Activated T-cell treated with anti-CD3 and anti-CD28 coated beads, Interleukin-2, amount 50 U/mL, for 72 hours (primary cell): ENCODE data around the gene ZNF598. TPM values are rescaled to one million over a fixed set of nuclear protein-coding genes. Genes with fewer than 3 reads are reported as not detected.

Experiments
- ATAC-seq, 2 donors: fragments of 150-1000 bp; cut with Tn5 transposase; replicated peaks in 1 of 2; 2 replicates each; pipeline ENCODE4 v1.10.0; 2021; ENCODE audit warnings: moderate library complexity in 2 of 2, mild to moderate bottlenecking in 1 of 2
- DNase-seq, 2 donors: peaks; one replicate each; pipeline ENCODE4 v3.0.0; 2021 to 2022; ENCODE audit warnings: mixed read lengths in 1 of 2
- H3K27ac Mint-ChIP-seq: one replicate; pipeline ENCODE4 v1.8.0; 2022; ENCODE audit warnings: mild to moderate bottlenecking, moderate library complexity, mixed read lengths
- H3K27me3 Mint-ChIP-seq: one replicate; pipeline ENCODE4 v1.8.0; 2022; ENCODE audit warnings: low read depth, mixed read lengths
- H3K36me3 Mint-ChIP-seq, 2 donors: one replicate each; pipeline ENCODE4 v1.8.0; 2022; ENCODE audit warnings: mixed read lengths in 2 of 2, mild to moderate bottlenecking in 1 of 2; ENCODE audit not compliant: insufficient read depth in 2 of 2
- H3K4me1 Mint-ChIP-seq: one replicate; pipeline ENCODE4 v1.8.0; 2022; ENCODE audit warnings: low read depth, mixed read lengths
- H3K4me3 Mint-ChIP-seq, 2 donors: one replicate each; pipeline ENCODE4 v1.8.0; 2022; ENCODE audit warnings: mild to moderate bottlenecking in 2 of 2, mixed read lengths in 2 of 2, moderate library complexity in 2 of 2
- H3K9me3 Mint-ChIP-seq, 2 donors: one replicate each; pipeline ENCODE4 v1.8.0; 2022; ENCODE audit warnings: mixed read lengths in 2 of 2
- total RNA-seq, 2 donors: library from RNA; stranded (reverse); gene quantifications; one replicate each; pipeline ENCODE4 v1.2.3, GENCODE V29; 2022

The ZNF598 gene
- total RNA-seq, 2 donors from 2014 or later: 87.1 to 110 TPM

DNA sequence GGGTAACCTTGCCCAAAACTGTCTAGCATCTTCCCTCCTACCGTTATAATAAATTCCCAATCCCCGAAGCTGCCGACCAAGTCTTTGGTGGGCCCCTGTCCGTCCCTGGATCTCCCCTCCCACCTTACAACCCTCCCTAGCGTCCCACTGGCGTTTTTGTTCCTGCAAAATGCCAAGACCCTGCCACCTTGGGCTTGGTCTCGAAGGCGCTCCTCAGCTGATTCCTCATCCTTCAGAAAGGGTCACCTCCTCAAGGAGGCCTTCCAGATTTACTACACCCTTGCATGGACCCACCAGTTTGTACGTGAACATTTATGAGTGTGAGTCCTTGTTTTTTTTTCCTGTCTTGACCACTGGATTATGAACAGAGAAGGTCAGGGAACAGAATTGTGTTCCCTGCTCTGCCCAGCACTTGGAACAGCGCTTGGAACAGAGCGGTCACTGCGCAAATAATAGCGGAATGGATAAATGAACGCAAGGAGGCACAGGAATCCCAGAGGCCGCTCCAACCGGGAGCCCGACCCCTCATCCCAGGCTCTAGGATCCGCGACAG lies 26.6 kb downstream of the ZNF598 start:
- H3K4me1 Mint-ChIP-seq: peaks cover 32% of the 10 kb centered on the region
- ATAC-seq (no peak), DNase-seq (no peak)
- H3K27me3 Mint-ChIP-seq: peaks cover 28% of the 10 kb centered on the region
- peaks cover 0 to 4% of the 10 kb centered on the region in 2 donors for H3K36me3 Mint-ChIP-seq
- H3K9me3 Mint-ChIP-seq: no peaks in the 10 kb centered on the region
- peak overlapping the region; percentile 85 to 89 for H3K4me3 Mint-ChIP-seq
- no peak overlapping the region for H3K27ac Mint-ChIP-seq

- ATAC-seq (no peak), DNase-seq (no peak)
- Mint-ChIP-seq H3K27me3 (peaks cover 28% of the 10 kb centered on the region), H3K36me3 (peaks cover 2 to 4% of the 10 kb centered on the region in 2 donors), H3K9me3 (no peaks in the 10 kb centered on the region), H3K4me3 (no peak overlapping the region), H3K4me1 (peaks cover 32% of the 10 kb centered on the region), H3K27ac (no peak overlapping the region)
Measured at GRCh38 chr16:1982013-1982433, 27.6 kb downstream of the ZNF598 start.

- Mint-ChIP-seq H3K4me1 (peaks cover 32% of the 10 kb centered on the region), H3K9me3 (no peaks in the 10 kb centered on the region), H3K27ac (no peak within 1 kb of the TSS), H3K36me3 (peaks cover 2% of the 10 kb centered on the region in 2 donors), H3K4me3 (peak within 1 kb of the TSS in 1 of 2 donors; percentile 89), H3K27me3 (peaks cover 28% of the 10 kb centered on the region)
- DNase-seq (no peak), ATAC-seq (peak in 1 of 2 donors; percentile 11)
Measured at GRCh38 chr16:1981398-1981836, 28.2 kb downstream of the ZNF598 start, which contains the start of gene NOXO1. TSS of gene NOXO1 (minus strand) at chr16:1981469. CDS start at chr16:1981179, 290 bp downstream.

GRCh38 chr16:1980770-1981087 lies 28.9 kb downstream of the ZNF598 start:
- peaks cover 32% of the 10 kb centered on the region for H3K4me1 Mint-ChIP-seq
- ATAC-seq: no peak
- H3K36me3 Mint-ChIP-seq: peaks cover 0 to 2% of the 10 kb centered on the region in 2 donors
- H3K9me3 Mint-ChIP-seq: no peaks in the 10 kb centered on the region
- no peak overlapping the region for H3K27ac Mint-ChIP-seq
- H3K4me3 Mint-ChIP-seq: no peak overlapping the region
- peaks cover 28% of the 10 kb centered on the region for H3K27me3 Mint-ChIP-seq
- no peak for DNase-seq

GRCh38 chr16:1980030-1980769 lies 29.4 kb downstream of the ZNF598 start:
- no peaks in the 10 kb centered on the region for H3K9me3 Mint-ChIP-seq
- no peak for ATAC-seq
- DNase-seq: no peak
- H3K4me3 Mint-ChIP-seq: no peak overlapping the region
- peaks cover 28% of the 10 kb centered on the region for H3K27me3 Mint-ChIP-seq
- peaks cover 30% of the 10 kb centered on the region for H3K4me1 Mint-ChIP-seq
- no peak overlapping the region for H3K27ac Mint-ChIP-seq
- peaks cover 0 to 2% of the 10 kb centered on the region in 2 donors for H3K36me3 Mint-ChIP-seq

- H3K27me3 Mint-ChIP-seq: peaks cover 28% of the 10 kb centered on the region
- no peak overlapping the region for H3K4me3 Mint-ChIP-seq
- no peaks in the 10 kb centered on the region for H3K9me3 Mint-ChIP-seq
- ATAC-seq (no peak), DNase-seq (peak in 1 of 2 donors; percentile 31)
- H3K36me3 Mint-ChIP-seq: peaks cover 0 to 2% of the 10 kb centered on the region in 2 donors
- no peak overlapping the region for H3K27ac Mint-ChIP-seq
- H3K4me1 Mint-ChIP-seq: peaks cover 23% of the 10 kb centered on the region
Measured at GRCh38 chr16:1979271-1980029, 30.2 kb downstream of the ZNF598 start.

DNA sequence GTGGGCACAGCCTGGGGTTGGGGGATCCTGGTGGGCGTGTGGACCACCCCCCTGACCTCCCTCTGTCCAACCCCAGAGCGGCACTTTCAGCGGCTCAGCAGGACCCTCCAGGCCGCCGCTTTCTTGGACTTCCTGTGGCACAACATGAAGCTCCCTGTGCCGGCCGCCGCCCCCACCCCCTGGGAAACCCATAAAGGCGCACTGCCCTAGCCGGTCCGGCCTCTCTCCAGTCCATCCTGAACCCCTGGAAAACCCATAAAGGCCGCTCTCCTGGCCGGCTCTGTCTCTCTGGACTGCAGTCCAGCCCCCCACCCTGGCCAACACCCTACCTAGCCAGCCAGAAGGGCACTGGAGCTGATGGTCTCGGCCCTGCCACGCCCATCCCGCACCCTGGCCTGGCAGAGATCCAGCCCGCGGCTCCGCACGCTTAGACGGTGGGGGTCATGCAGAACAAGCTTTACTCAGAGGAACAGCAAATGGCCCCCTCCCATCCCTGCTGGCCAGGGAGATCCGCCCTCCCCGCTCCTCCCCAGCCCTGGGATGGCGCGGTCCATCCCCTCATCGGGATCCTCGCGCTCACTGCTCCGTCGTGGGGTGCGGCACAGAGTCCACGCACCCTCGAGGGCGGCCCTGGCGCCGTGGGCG lies 31.0 kb downstream of the ZNF598 start:
- Mint-ChIP-seq H3K4me3 (no peak overlapping the region), H3K27me3 (peaks cover 28% of the 10 kb centered on the region), H3K9me3 (no peaks in the 10 kb centered on the region), H3K27ac (no peak overlapping the region), H3K36me3 (peaks cover 0 to 2% of the 10 kb centered on the region in 2 donors), H3K4me1 (peaks cover 28% of the 10 kb centered on the region)
- no peak for ATAC-seq
- no peak for DNase-seq

DNA sequence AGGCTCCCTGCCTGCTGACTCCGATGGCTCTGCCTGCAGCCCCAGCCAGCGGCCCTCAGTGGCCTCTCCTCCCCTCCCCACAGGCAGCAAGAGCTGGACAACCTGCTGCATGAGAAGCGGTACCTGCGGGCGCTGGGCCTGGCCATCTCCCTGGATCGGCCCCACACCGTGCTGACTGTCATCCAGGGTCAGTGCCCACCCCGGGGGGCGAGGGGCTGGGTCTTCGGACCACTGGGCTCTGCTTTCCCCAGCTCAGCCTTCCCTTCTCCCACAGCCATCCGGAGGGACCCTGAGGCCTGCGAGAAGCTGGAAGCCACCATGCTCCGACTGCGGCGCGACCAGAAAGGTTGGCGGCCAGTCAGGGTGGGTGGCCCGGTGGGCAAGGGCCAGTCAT lies 31.7 kb downstream of the ZNF598 start:
- no peak overlapping the region for H3K27ac Mint-ChIP-seq
- H3K4me1 Mint-ChIP-seq: peaks cover 30% of the 10 kb centered on the region
- H3K9me3 Mint-ChIP-seq: no peaks in the 10 kb centered on the region
- H3K27me3 Mint-ChIP-seq: peaks cover 22% of the 10 kb centered on the region
- no peak for DNase-seq
- no peak overlapping the region for H3K4me3 Mint-ChIP-seq
- no peak for ATAC-seq
- peaks cover 0 to 2% of the 10 kb centered on the region in 2 donors for H3K36me3 Mint-ChIP-seq

DNA sequence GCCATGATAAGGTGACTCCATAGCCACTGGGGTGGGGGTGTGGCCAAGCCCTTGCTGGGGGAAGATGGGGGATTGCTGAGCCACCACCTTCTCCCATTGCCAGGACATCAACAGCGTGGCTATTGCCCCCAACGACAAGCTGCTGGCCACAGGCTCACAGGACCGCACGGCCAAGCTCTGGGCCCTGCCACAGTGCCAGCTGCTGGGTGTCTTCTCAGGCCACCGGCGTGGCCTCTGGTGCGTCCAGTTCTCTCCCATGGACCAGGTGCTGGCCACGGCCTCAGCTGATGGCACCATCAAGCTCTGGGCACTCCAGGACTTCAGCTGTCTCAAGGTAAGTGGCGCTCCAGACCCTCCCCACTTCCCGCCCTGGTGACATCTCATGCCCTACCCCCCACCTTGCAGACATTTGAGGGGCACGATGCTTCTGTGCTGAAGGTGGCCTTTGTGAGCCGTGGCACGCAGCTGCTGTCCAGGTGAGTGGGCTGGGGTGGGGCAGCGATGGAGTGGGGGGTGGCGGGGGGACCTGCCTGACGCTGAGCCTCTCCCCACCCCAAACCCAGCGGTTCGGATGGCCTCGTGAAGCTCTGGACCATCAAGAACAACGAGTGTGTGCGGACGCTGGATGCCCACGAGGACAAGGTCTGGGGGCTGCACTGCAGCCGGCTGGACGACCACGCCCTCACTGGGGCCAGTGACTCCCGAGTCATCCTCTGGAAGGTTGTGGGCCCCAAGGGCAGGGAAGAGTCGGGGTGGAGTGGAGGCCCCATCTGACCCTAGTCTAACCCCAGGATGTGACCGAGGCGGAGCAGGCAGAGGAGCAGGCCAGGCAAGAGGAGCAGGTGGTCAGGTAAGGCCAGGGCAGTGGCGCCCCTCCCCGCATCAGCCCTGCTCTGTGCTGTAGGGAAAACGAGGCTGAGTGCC lies 32.4 kb downstream of the ZNF598 start:
- ATAC-seq (no peak), DNase-seq (no peak)
- peaks cover 28% of the 10 kb centered on the region for H3K4me1 Mint-ChIP-seq
- H3K4me3 Mint-ChIP-seq: no peak overlapping the region
- peaks cover 0 to 2% of the 10 kb centered on the region in 2 donors for H3K36me3 Mint-ChIP-seq
- H3K9me3 Mint-ChIP-seq: no peaks in the 10 kb centered on the region
- H3K27ac Mint-ChIP-seq: no peak overlapping the region
- peaks cover 15% of the 10 kb centered on the region for H3K27me3 Mint-ChIP-seq

DNA sequence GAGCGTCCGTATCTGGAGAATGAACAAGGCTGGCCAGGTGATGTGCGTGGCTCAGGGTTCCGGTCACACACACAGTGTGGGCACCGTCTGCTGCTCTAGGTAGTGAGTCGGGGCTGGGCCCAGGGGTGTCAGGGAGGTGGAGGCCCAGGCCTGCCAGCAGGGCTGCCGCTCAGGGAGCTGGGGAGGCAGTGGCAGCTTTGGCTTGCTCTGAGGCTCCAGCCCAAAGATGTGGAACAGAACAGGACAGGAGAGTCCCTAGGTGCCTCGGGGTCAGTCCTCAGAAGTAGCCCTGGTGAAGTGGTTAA lies 33.5 kb downstream of the ZNF598 start:
- peaks cover 30% of the 10 kb centered on the region for H3K4me1 Mint-ChIP-seq
- no peak for ATAC-seq

GRCh38 chr16:1975432-1976215 lies 34.0 kb downstream of the ZNF598 start:
- DNase-seq (no peak), ATAC-seq (no peak)
- H3K27ac Mint-ChIP-seq: no peak overlapping the region
- no peaks in the 10 kb centered on the region for H3K27me3 Mint-ChIP-seq
- H3K4me3 Mint-ChIP-seq: no peak overlapping the region
- H3K9me3 Mint-ChIP-seq: no peaks in the 10 kb centered on the region
- H3K36me3 Mint-ChIP-seq: peaks cover 4 to 6% of the 10 kb centered on the region in 2 donors
- peaks cover 32% of the 10 kb centered on the region for H3K4me1 Mint-ChIP-seq

More for the DNA sequence above, 33.5 kb downstream of the ZNF598 start:
- Mint-ChIP-seq H3K9me3 (no peaks in the 10 kb centered on the region), H3K4me3 (no peak overlapping the region), H3K36me3 (peaks cover 4 to 6% of the 10 kb centered on the region in 2 donors), H3K27me3 (peaks cover 5% of the 10 kb centered on the region), H3K27ac (no peak overlapping the region)
- no peak for DNase-seq
